A673 (cell line): ENCODE measurements around the gene THY1. TPM values are rescaled to one million over a fixed set of nuclear protein-coding genes. Genes with fewer than 3 reads are reported as not detected.

Source experiments
- BruUV-seq: library from RNA; stranded (reverse); fragments of 400-500 nt; replicated peaks from 2 replicates; lab custom pipeline; 2021; lab: Mats Ljungman, UMichigan
- CTCF ChIA-PET: fragments of 300-600 bp; sonication (Branson Sonifier 250); formaldehyde crosslinking; loops from one replicate; lab custom pipeline; 2022; ENCODE audit warnings: antibody characterized with exemption; lab: Charles Lee
- POLR2A ChIA-PET: fragments of 300-600 bp; sonication (Branson Sonifier 250); formaldehyde crosslinking; loops from one replicate; lab custom pipeline; 2022; ENCODE audit warnings: antibody characterized with exemption; ENCODE audit not compliant: low non-redundant PET; lab: Charles Lee
- DNase-seq: peaks from one replicate; pipeline ENCODE4 v3.0.0-alpha.2; 2015; ENCODE audit warnings: low spot score
- H3K27ac ChIP-seq: fragments of 200-600 bp; sonication (generic); 2 replicates; pipeline ENCODE4 v1.5.1; 2016; ENCODE audit warnings: mixed run types, low read depth, mild to moderate bottlenecking, mixed read lengths, antibody characterized with exemption, low read length; ENCODE audit not compliant: poor library complexity, severe bottlenecking
- H3K27me3 ChIP-seq: fragments of 200-600 bp; sonication (generic); replicated peaks from 2 replicates; pipeline ENCODE4 v1.6.1; 2017; ENCODE audit warnings: mixed run types, low read depth, mild to moderate bottlenecking, mixed read lengths, antibody characterized with exemption, low read length; ENCODE audit not compliant: insufficient read depth, poor library complexity
- H3K36me3 ChIP-seq: fragments of 200-600 bp; sonication (generic); 2 replicates; pipeline ENCODE4 v1.6.1; 2016; ENCODE audit warnings: mixed run types, mild to moderate bottlenecking, mixed read lengths, antibody characterized with exemption, low read length; ENCODE audit not compliant: insufficient read depth, poor library complexity, severe bottlenecking
- H3K4me1 ChIP-seq: fragments of 200-600 bp; sonication (generic); 2 replicates; pipeline ENCODE4 v1.6.1; 2017; ENCODE audit warnings: mixed run types, mild to moderate bottlenecking, mixed read lengths, antibody characterized with exemption, low read length; ENCODE audit not compliant: insufficient read depth, poor library complexity, severe bottlenecking
- H3K4me3 ChIP-seq: fragments of 200-600 bp; sonication (generic); 2 replicates; pipeline ENCODE4 v1.5.1; 2016; ENCODE audit warnings: low read depth, mixed run types, mild to moderate bottlenecking, mixed read lengths, low read length; ENCODE audit not compliant: poor library complexity, severe bottlenecking
- H3K9me3 ChIP-seq: fragments of 200-600 bp; sonication (generic); 2 replicates; pipeline ENCODE4 v1.6.1; 2016; ENCODE audit warnings: mixed run types, low read depth, mild to moderate bottlenecking, mixed read lengths, antibody characterized with exemption, low read length; ENCODE audit not compliant: poor library complexity, severe bottlenecking
- CTCF ChIP-seq: fragments of 300-800, 200-600 bp; sonication (generic); conservative IDR thresholded peaks from 2 replicates; pipeline ENCODE4 v1.5.1; 2017; ENCODE audit warnings: low read depth, mild to moderate bottlenecking, antibody characterized with exemption, low read length, moderate library complexity, mixed read lengths
- EZH2 ChIP-seq: fragments of 200-600 bp; sonication (generic); IDR thresholded peaks from 2 replicates; pipeline ENCODE4 v1.6.1; 2017; ENCODE audit warnings: borderline replicate concordance, low read depth, mild to moderate bottlenecking, mixed read lengths, antibody characterized with exemption, low read length; ENCODE audit not compliant: poor library complexity, severe bottlenecking
- intact Hi-C: fragments of 100-400 bp; cut with micrococcal nuclease; formaldehyde crosslinking; loops from one replicate; pipeline ENCODE4 v1.10.0; 2022; ENCODE audit not compliant: unreplicated experiment
- total RNA-seq: library from RNA; stranded (reverse); gene quantifications from 2 replicates; pipeline ENCODE4 v1.2.3, GENCODE V29; 2021

The THY1 gene
- total RNA-seq, 1 experiment from 2014 or later = 187 TPM

- Histone ChIP-seq H3K36me3 (no peaks in the 10 kb centered on the region), H3K4me1 (no peaks in the 10 kb centered on the region), H3K27ac (no peak overlapping the region), H3K27me3 (no peaks in the 10 kb centered on the region), H3K4me3 (no peak overlapping the region), H3K9me3 (peaks cover 6% of the 10 kb centered on the region)
- BruUV-seq = no TSS peak
- ChIA-PET POLR2A (no interaction called here), CTCF (no interaction called here)
- no peak for DNase-seq
- intact Hi-C loops = no loop called here
- no peak for TF ChIP-seq CTCF
- no peak for TF ChIP-seq EZH2
Observed at GRCh38 chr11:119404872-119405271, 18.1 kb downstream of the THY1 start.

GRCh38 chr11:119403021-119403420, 20.0 kb downstream of the THY1 start:
- ChIA-PET POLR2A (interaction anchor here (0.7 kb wide), 1 partner anchor 1450 kb away, joined by 3 read pairs; no protein-coding TSS in a partner anchor), CTCF (interaction anchor here (0.6 kb wide), 2 partner anchors 19 to 88 kb away, joined by 6 to 10 read pairs; no protein-coding TSS in a partner anchor)
- H3K27me3 ChIP-seq = no peaks in the 10 kb centered on the region
- BruUV-seq = no TSS peak
- H3K4me3 ChIP-seq = no peak overlapping the region
- no peak for TF ChIP-seq CTCF
- TF ChIP-seq EZH2 = no peak
- DNase-seq = no peak
- intact Hi-C loops = no loop called here
- H3K9me3 ChIP-seq = peaks cover 11% of the 10 kb centered on the region
- H3K36me3 ChIP-seq = no peaks in the 10 kb centered on the region
- H3K27ac ChIP-seq = no peak overlapping the region
- no peaks in the 10 kb centered on the region for H3K4me1 ChIP-seq

- TF ChIP-seq EZH2 (no peak), CTCF (no peak)
- Histone ChIP-seq H3K27ac (no peak overlapping the region), H3K4me3 (no peak overlapping the region), H3K4me1 (no peaks in the 10 kb centered on the region), H3K9me3 (peaks cover 11% of the 10 kb centered on the region), H3K27me3 (no peaks in the 10 kb centered on the region), H3K36me3 (no peaks in the 10 kb centered on the region)
- intact Hi-C loops = no loop called here
- CTCF ChIA-PET = interaction anchor here (0.6 kb wide), 1 partner anchor 20 kb away, joined by 6 read pairs; no protein-coding TSS in a partner anchor
- no TSS peak for BruUV-seq
- POLR2A ChIA-PET = no interaction called here
- no peak for DNase-seq
Observed at GRCh38 chr11:119402470-119402869, 20.5 kb downstream of the THY1 start.
